DMS 273 (cell line): ENCODE results near the gene FOXO3B.
"Not testable (repeated sequence)": the region's sequence is repeated elsewhere in the genome, so short reads cannot be mapped to it uniquely, and the experiment has no call there.

Experiments
- DNase-seq: peaks from one replicate; lab custom pipeline; 2025; ENCODE audit not compliant: unreplicated experiment; lab: John Stamatoyannopoulos, UW

The FOXO3B gene

DNA sequence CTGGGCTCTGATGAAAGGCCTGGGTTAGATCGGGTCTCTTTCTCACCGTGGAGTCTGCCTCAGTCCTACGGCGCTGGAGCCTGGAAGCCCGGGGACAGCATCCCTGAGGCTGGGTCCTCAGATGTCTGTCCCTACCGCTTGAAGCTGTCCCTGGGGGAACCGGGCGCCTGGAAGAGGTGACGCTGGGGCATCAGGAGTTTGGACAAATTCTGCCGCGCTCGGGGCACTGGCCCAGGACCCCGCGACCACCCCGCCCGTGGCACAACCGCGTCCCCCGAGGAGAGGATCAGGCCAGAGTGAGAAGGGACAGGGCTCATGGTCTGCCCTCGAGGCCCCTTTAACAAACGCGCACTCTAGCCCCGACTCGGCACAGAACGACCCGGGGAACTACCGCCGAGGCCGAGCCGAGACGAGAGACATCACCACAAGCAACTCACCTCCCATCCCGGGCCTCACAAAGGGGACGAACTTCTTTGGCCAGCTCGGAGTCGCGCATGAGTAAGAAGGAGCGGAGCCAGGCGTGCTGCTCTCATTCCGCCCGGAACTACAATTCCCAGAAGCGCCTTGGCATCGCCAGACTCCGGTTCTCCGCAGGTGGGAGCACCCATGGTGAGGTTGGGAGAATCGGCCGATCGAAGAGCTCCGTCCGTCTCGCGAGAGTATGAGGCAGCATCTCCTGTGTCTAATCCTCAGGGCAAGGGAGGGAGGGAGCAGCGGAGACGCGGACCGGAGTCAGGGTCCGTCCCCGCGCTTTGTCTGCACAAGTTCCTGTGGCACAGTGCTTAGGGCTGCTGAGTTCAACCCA is at the start of gene FOXO3B:
Gene FOXO3B, minus strand, starts transcription at position 548 of the 805 bp plus-strand sequence. CDS start 663 bp downstream, outside the sequence.
- DNase-seq: peak; percentile 96

DNA sequence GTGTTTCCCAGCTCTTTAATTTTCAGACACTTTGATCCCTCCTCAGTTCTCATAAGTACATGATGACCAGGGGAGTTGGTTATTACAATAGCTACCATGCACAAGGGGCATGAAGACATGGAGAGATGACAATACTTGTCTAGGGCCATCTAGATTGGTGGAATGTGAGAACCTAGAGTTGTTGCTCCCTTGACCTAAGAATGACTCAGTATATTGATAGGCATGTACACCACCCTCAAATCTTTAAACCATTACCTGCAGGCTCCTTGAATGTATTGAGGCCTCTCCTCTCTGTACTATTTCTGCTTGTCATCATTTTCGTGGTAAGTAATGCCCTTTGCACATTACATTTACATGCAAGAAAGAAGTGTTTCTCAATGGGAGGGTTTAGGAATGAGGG is 41.4 kb upstream of the FOXO3B start:
- not testable (repeated sequence) for DNase-seq

DNA sequence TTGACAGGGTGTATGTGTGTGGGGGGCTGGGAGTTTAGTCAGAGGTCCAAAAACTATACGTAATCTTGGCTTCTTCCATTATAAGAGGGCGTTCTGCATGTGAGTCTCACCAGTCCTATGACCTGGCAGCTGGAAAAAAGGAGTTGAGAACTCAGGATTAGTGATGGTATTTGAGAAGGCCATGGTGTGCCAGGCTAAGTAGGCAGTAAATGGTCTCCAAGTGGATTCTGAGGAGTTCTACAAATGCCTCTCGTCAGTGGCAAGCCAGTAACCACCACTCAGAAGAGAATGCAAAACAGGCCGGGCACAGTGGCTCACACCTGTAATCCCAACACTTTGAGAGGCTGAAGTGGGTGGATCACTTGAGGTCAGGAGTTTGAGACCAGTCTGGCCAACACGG is 40.5 kb upstream of the FOXO3B start:
- not testable (repeated sequence) for DNase-seq

DNA sequence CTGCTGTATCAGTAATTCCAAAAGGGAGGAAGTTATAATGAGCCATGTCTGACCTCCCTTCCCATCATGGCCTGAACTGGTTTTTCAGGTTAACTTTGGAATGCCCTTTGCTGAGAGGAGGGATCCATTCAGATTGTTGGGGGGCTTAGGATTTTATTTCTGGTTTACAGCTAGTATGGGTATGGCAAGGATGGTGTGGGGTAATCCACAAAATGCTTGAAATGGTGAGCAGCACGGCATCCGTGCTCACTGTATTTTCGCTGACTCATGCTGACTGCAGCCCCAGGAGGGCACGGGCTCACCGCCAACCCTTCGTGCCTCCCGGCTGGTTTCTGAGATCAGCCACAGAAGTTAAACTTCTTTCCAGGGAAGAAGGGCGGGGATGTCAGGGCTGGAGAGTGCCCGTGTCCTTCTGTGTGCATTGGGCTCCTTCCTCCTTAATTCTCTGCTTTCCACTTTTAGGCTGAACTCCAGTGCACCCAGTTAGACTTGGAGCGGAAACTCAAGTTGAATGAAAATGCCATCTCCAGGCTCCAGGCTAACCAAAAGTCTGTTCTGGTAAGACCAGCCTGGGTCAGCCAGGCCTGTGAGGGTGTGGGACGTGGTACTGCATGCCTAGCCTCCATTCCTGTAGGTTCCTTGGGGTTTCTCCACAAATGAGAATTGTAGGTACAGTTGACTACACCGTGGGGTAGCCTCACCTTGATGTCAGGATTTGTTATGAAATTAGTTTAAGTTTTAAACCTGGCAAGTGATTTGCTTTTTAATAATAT is 39.8 kb upstream of the FOXO3B start:
- DNase-seq: not testable (repeated sequence)

DNA sequence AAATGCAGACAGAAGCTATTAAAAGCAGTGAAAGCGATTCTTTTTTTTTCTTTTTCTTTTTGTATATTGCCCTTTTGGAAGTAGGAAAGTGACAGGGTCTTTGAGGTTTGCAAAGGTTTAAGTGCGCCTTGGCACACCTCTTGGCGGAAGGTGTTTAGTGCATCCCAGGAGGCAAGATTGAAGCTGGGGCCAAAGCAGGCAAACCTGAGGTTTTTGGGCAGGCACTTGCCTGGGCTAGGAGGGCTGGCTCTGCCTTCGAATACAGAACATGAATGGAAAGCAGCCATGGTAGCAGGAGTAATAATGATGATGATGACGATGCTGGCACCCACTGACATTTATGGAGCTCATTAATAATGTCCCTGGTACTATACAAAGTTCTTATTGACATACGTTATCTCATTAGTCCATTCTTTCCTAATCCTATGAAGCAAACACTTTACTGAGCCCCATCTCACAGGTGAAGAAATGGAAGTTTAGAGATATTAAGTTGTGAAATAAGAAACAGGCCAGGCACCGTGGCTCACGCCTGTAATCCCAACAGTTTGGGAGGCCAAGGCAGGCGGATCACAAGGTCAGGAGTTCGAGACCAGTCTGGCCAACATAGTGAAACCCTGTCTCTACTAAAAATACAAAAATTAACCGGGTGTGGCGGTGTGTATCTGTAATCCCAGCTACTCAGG is 37.5 kb upstream of the FOXO3B start:
- DNase-seq: not testable (repeated sequence)

DNA sequence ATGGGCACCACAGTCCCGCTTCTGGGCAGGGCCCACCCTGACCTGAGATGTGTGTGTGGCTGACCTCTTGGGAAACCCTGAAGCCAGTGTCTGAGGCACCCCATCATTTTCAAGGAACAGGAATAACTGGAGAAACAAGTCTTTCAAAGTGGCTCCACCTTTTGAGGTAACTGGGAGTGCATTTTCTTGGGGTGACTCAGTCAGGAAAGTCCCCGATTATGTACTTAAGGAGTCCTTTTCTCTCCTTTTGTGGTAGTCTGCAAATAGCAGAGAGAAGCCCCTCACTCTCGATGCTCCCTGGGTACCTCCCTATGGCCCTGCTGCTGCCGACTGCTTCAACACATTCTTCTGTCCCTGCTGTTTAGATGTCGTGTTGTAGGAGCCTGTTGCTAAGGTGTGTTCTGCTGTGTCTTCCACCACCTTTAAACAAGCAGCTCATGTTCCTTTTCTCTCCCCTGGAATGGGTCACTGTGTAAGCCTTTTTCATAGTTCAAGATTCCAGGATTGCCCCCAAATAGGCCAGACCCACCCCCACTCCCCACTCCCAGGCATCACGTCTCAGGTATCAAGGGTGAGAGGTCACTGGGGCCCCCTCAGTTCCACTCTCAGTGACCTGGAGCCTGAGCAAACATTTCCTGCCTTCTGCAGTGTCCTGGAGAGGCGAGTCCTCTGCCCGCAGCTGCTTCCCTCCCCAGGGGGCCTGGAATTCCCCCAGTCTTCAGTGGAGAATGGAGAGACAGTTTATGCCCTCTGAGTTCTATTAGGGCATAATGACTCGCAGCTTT is 36.7 kb upstream of the FOXO3B start:
- DNase-seq: peak; percentile 25

DNA sequence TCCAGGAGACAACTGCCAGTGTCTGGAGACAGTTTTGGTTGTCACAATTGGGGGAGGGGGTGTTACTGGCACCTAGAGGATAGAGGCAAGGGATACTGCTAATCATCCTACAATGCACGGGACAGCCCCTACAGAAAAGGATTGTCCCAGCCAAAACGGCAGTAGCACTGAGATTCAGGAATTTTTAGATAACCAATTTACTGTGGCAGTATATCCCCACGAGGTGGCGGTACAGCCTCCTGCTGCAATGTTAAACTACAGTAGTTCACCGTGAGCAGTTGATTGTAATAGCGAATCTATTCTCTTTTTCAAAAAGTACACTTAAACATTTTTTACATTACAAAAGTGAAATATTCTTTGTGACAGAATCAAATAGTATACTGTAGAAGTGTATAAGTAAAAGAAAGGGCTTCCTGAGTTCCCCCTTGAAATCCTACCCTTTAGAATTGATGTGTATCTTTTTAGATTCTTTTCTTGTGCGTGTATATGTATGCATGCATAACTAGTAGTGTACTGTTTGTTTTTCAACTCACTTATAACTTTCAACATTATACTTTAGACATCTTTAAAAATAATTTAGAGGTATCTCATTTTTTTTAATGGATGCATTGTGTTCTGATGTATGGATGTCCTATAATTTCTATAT is 30.4 kb upstream of the FOXO3B start:
- peak; percentile 65 for DNase-seq

DNA sequence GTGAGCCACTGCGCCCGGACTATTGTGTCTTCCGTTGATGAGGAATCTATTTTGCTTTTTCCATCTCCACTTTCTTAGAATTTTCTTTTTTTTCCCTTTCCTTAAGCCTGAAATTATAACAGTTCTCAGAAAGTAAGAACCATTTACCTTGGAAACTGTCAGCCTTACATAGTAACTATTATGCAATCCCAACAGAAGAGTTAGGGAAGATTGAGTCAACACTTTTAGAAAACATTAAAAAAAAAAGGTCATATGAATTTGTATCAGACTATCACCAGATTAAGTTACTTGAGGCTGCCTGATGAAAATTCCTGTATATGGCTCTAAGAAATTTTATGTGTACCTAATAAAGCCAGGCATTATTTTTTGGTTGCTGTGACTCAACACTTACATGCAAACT is 26.1 kb upstream of the FOXO3B start:
- not testable (repeated sequence) for DNase-seq

DNA sequence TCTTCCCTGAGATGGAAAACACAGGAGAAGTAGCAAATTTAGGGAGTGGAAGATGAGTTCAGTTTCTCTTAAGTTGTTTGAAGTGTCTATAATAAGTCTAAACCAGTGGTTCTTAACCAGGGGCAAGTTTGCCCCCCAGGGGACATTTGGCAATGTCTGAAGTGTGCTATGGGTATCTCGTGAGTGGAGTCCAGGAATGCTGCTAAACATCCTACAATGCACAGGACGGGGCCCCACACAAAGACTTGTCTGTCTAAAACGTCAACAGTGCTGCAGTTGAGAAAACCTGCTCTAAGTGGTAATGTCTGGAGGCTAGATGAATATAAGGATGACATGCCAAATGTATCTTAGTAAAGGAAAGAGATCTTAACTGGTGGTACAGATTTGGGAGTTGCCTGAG is 23.8 kb upstream of the FOXO3B start:
- not testable (repeated sequence) for DNase-seq

DNA sequence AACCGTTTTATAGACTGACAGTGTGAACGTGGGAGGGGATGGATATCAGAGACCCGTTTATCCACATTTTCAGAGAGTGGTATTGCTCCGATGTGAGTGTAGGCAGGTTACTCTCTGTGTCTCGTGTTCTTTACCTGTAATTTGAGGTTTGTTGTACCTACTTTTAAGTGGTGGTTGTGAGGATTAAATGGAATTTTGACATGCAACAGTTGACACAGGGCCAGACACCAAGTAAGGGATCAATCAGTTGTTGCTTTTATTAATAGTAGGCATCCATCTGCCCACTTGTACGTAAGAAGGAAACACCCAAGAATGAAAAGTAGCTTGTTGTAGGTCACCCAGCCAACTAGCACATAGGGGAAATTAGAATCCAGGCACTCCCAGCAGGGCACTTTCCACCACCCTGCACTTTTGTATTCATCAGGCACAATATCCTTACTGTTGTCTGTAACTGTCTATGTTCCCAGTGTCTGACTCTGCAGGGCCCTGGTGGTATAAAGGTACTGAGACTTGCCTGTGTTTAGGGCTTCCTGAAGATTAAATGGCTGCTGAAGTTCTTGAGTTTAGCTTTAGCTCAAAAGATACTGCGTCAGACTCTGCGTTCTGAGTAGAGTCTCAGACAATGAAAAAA is 16.5 kb upstream of the FOXO3B start:
- DNase-seq: not testable (repeated sequence)

DNA sequence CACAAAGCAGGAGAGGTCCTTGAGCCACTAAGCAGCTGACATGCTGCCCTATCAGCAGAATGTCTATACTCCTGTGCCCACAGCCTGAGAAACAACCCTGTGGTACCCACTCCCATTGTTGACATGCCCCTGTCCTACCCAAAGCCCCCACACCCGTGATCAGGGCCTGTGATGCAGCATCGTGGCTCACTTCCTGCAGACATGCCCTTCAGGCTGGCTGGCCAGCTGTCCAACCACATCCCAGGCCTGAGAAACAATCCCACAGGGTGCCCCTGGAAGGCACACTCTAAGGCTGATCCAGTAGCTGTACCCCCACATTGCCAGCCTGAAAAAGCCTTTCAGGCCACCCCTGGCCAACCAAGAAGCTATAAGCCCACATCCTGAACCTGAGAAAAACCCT is 13.0 kb upstream of the FOXO3B start:
- not testable (repeated sequence) for DNase-seq

DNA sequence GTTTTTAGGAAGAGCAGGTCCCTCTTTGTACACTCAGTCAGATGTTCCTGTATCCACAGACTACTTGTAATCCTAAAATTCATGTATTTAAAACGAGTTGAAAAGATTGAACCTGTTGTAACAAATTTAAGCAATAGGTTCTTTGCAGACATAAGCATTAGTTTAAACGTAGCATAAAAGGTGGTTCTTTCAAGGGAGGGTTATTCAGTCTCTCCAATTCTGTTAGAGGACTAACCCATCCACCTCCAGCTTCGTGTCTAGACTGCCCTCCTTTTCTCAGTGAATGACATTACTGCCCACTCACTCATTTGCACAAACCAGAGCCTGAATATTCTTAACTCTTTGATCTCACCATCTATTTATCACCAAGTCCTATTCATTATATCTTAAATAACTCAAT is 554 bp upstream of the FOXO3B start:
- DNase-seq: not testable (repeated sequence)

DNA sequence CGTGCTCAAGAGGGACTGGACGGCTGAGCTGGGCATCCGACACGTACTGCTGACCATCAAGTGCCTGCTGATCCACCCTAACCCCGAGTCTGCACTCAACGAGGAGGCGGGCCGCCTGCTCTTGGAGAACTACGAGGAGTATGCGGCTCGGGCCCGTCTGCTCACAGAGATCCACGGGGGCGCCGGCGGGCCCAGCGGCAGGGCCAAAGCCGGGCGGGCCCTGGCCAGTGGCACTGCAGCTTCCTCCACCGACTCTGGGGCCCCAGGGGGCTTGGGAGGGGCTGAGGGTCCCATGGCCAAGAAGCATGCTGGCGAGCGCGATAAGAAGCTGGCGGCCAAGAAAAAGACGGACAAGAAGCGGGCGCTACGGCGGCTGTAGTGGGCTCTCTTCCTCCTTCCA is 4.7 kb downstream of the FOXO3B start:
- not testable (repeated sequence) for DNase-seq

DNA sequence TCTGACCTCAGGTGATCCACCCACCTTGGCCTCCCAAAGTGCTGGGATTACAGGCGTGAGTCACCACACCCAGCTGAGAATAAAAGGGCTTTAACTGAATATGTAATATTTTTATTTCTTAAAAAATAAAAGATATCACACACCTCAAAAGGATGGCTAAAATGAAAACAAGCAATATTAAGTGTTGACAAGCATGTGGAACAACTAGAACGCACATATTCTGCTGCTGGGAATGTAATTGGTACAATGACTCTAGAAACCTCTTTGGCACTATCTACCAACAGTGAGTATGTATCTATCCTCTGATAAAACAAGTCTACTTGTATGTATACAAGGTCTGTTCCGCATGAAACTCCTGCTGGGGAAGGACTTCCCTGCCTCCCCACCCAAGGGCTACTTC is 5.2 kb downstream of the FOXO3B start:
- DNase-seq: not testable (repeated sequence)

DNA sequence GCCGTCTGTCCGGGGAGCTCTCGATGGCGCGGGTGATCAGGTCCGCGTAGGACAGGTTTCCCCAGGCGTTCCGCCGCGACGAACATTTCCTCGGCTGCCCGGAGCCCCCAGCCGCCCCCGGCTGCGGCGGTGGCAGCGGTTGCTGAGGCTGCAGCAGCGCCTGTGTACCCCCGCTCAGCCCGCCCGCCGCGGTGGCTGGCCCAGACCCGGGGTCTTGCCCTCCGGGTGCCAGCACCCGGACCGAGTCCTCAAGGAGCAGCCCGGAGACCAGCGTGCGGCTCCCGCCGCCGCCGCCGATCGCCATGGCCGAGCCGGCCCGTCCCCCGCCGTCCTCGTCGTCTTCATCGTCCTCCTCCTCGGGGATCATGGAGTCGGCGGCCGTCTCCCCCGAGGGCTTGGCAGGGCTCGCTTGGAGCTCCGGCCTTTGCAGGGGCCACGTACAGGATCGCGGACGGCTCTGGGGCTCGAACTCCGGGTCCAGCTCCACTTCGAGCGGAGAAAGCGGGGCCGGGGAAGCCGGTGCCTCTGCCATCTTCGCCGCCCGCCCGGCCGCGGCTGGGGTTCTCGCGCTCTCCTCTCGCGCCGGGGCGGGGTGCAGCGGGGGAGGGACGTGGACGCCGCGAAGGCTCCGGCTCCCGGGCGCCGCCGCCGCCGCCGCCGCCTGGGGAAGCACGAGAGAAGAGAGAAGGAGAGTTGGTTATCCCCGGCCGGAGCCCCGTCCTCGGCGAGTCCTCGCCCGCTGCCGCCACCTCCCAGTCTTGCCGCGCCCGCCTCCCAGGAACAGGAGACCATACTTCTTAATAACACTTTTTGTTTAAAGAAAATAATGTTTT is 9.5 kb downstream of the FOXO3B start:
- DNase-seq: not testable (repeated sequence)

DNA sequence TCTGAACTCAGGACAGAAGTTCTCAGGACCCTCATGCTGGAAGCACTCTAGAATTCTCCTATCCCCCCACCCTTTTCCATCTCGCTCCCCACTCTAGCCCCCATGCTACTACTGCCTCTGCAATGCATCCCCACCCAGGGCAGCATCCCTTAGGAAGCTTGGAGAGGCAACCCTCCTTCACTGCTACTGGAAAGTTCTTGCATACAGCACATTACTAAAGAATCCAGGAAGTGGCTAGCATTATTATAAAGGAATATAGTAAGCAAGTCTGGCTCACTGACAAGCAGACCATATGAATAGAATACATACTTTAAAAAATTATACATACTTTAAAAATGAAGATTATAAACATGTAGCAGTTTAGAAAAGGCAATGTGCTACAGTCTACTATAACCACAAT is 13.5 kb downstream of the FOXO3B start:
- DNase-seq: not testable (repeated sequence)

DNA sequence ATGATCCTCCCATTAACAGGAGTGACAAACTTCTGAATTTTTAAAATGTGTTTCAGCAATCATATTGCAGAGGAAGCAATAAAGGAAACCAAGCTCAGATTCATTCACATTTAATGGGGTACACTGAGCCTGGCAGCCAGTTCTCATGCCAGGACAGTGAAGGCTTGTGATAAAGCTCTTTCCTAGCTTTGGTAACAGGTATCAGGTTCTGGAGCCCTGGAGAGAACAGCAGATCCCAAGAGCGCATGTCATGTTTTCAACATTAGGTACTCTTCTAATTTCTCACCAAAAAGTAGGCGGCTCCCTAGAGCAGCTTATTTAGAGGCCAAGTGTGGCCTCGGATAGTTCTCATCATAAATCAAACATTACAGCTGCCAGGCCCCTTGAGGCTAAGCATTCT is 14.6 kb downstream of the FOXO3B start:
- not testable (repeated sequence) for DNase-seq

DNA sequence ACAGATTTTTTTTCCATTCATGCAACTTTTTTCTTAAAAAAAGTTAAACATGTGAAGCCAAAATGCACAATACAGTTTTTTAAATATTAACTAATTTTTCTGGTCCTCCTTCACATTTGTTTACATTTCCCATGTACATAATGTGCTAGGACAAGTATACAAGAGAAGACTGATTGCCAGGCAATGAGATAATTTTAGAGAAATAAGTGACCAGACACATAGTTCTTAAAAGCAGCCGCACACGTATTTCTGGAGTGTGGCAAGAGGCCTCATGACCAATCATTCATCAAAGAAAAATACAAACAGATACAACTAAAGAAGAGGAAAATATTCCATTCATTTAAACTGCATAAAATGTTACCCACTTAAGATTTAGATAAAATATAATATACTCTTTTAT is 15.8 kb downstream of the FOXO3B start:
- not testable (repeated sequence) for DNase-seq
